HepG2 (cell line): ENCODE data around the gene PDLIM4.

Source experiments
- FOXM1 ChIP-seq: sonication (generic); formaldehyde crosslinking; IDR thresholded peaks from 2 replicates; pipeline ENCODE4 v1.5.0; 2020; ENCODE audit warnings: missing genetic modification reagents
- LRRFIP1 ChIP-seq: sonication (generic); formaldehyde crosslinking; conservative IDR thresholded peaks from 2 replicates; pipeline ENCODE4 v1.4.0; 2020; ENCODE audit warnings: missing genetic modification reagents
- MAFK ChIP-seq, 2 experiments: IDR thresholded peaks in 1 of 2; conservative IDR thresholded peaks in 1 of 2; 2 replicates each; pipeline ENCODE4 v1.6.1; 2011; ENCODE audit warnings: improper control_type of control experiment in 2 of 2, low read length in 2 of 2
- POLR2A ChIP-seq, 2 experiments: IDR thresholded peaks; 2 replicates each; pipeline ENCODE4 v1.6.1; 2011; ENCODE audit warnings: low read depth in 2 of 2, low read length in 2 of 2, mild to moderate bottlenecking in 1 of 2, moderate library complexity in 1 of 2; ENCODE audit not compliant: insufficient read depth in 1 of 2
- POLR2AphosphoS5 ChIP-seq: IDR thresholded peaks from 2 replicates; pipeline ENCODE4 v1.6.1; 2012; ENCODE audit warnings: low read depth, low read length
- YY1 ChIP-seq: IDR thresholded peaks from 2 replicates; pipeline ENCODE4 v1.6.1; 2011; ENCODE audit warnings: low read length, low read depth, moderate library complexity, mild to moderate bottlenecking; ENCODE audit not compliant: insufficient read depth, insufficient replicate concordance
- ZBTB33 ChIP-seq: sonication (generic); formaldehyde crosslinking; IDR thresholded peaks from 2 replicates; pipeline ENCODE4 v1.4.0; 2020; ENCODE audit warnings: missing genetic modification reagents
- ZNF431 ChIP-seq: sonication (generic); formaldehyde crosslinking; IDR thresholded peaks from 2 replicates; pipeline ENCODE4 v1.9.0; 2022; ENCODE audit warnings: missing genetic modification reagents, low read depth, mild to moderate bottlenecking, borderline replicate concordance
- ZNF687 ChIP-seq: sonication (generic); formaldehyde crosslinking; IDR thresholded peaks from 2 replicates; pipeline ENCODE4 v1.5.1; 2020; ENCODE audit warnings: mild to moderate bottlenecking, missing genetic modification reagents, moderate library complexity

GRCh38 chr5:132228241-132229035 lies 29.1 kb upstream of the PDLIM4 start:
- TF ChIP-seq ZBTB33 (CRISPR knock-in tag) (no peak), ZNF687 (CRISPR knock-in tag) (no peak), ZNF431 (no peak), FOXM1 (CRISPR knock-in tag) (no peak), MAFK (conservative IDR thresholded peaks at IDR 0.05 in 1 of 2, IDR thresholded peaks at IDR 0.05 in 1 of 2; ENCODE audit: low read length in 2 of 2) (no peak), POLR2A (IDR thresholded peaks at IDR 0.05; ENCODE audit: insufficient read depth in 1 of 2, low read depth in 2 of 2, low read length in 2 of 2) (no peak), LRRFIP1 (no peak), YY1 (no peak), POLR2AphosphoS5 (no peak)
